ENCODE measurements around the gene AGBL3. TPM values are rescaled to one million over a fixed set of nuclear protein-coding genes. Genes with fewer than 3 reads are reported as not detected.
A peak's percentile ranks its signal among the peaks of the same experiment; 100 is the strongest.

AGBL3 gene
- total and polyA plus RNA-seq, 4 donors = 0.67 to 3.1 (median 1.8) TPM

DNA sequence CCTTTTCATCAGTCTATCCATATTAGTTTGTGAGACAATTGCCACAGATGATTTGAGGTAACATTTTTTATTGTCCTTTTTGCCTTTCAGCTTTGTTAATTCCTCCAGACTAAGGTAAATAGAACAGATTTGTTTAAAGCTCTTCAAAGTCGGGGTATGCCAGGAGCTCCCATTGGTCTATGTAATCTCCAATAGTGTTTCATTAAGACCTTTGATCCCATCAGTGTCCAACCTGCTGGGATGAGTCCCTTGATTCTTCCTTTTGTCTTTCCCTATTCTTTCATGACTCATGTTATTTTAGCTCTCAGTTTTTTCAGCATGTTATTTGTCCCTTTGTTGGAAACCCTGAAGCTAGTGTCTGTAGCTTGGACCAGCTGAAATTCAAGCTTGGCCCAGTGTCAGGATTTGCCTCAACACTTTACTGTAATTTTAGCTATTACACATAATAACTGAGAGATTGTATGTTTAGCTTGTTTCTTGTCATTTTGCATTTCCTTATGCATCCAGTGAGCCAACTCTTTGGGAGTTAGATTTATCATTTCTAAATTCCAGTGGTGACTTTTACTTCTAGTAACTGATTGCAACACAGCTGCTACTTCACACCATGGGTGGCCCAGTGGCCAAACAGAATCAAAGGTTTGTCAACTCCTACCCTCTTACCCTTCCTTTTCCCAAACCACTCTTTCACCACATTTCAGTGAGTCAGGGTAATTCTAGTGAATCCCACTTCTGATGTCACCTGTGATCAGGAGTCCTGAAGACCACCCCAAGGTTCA lies 15.3 kb downstream of the AGBL3 start:
- no peaks in the 10 kb centered on the region for H3K9me3 ChIP-seq (ENCODE audit: control insufficient read depth in 4 of 4, low read length in 3 of 4)
- peaks cover 0 to 3% (median 0%) of the 10 kb centered on the region in 4 donors for H3K36me3 ChIP-seq (ENCODE audit: control insufficient read depth in 4 of 4, insufficient read depth in 3 of 4, low read depth in 1 of 4, low read length in 3 of 4)
- peak; percentile 7 to 49 for TF ChIP-seq RXRA (IDR thresholded peaks at IDR 0.05)
- TF ChIP-seq FOXA2 (IDR thresholded peaks at IDR 0.05) = no peak
- TF ChIP-seq YY1 (IDR thresholded peaks at IDR 0.05) = peak; percentile 19
- peak in 1 of 2 donors; percentile 8 for TF ChIP-seq RAD21 (IDR thresholded peaks at IDR 0.05)
- no peak for TF ChIP-seq CTCF (IDR thresholded peaks at IDR 0.05; ENCODE audit: low read depth, low read length, missing input control)
- peak; percentile 45 to 52 for TF ChIP-seq HNF4A (conservative IDR thresholded peaks at IDR 0.05)
- peaks cover 3 to 12% (median 7%) of the 10 kb centered on the region in 4 donors for H3K4me1 ChIP-seq (ENCODE audit: control insufficient read depth in 4 of 4, insufficient read depth in 4 of 4, low read length in 3 of 4)
- 41% methylated on average over 1 of the region's 1 CpG for WGBS
- no peak for DNase-seq (ENCODE audit: low spot score)
- no peak overlapping the region for H3K27ac ChIP-seq (ENCODE audit: low read depth in 1 of 2, low read length in 2 of 2)
- no peaks in the 10 kb centered on the region for H3K27me3 ChIP-seq (ENCODE audit: control insufficient read depth in 4 of 4, insufficient read depth in 4 of 4, low read length in 3 of 4)
- H3K4me3 ChIP-seq (ENCODE audit: low read depth in 1 of 3, low read length in 3 of 3) = no peak overlapping the region
- no peak overlapping the region for H3K9ac ChIP-seq (ENCODE audit: low read depth in 1 of 2, low read length in 2 of 2)

- Histone ChIP-seq H3K9me3 (ENCODE audit: control insufficient read depth in 4 of 4, low read length in 3 of 4) (no peaks in the 10 kb centered on the region), H3K9ac (ENCODE audit: low read depth in 1 of 2, low read length in 2 of 2) (no peak overlapping the region), H3K4me1 (ENCODE audit: control insufficient read depth in 4 of 4, insufficient read depth in 4 of 4, low read length in 3 of 4) (no peaks in the 10 kb centered on the region), H3K36me3 (ENCODE audit: control insufficient read depth in 4 of 4, insufficient read depth in 3 of 4, low read depth in 1 of 4, low read length in 3 of 4) (no peaks in the 10 kb centered on the region), H3K4me3 (ENCODE audit: low read depth in 1 of 3, low read length in 3 of 3) (no peak overlapping the region), H3K27ac (ENCODE audit: low read depth in 1 of 2, low read length in 2 of 2) (no peak overlapping the region), H3K27me3 (ENCODE audit: control insufficient read depth in 4 of 4, insufficient read depth in 4 of 4, low read length in 3 of 4) (no peaks in the 10 kb centered on the region)
- no peak for DNase-seq (ENCODE audit: low spot score)
- TF ChIP-seq, protein P1, sequence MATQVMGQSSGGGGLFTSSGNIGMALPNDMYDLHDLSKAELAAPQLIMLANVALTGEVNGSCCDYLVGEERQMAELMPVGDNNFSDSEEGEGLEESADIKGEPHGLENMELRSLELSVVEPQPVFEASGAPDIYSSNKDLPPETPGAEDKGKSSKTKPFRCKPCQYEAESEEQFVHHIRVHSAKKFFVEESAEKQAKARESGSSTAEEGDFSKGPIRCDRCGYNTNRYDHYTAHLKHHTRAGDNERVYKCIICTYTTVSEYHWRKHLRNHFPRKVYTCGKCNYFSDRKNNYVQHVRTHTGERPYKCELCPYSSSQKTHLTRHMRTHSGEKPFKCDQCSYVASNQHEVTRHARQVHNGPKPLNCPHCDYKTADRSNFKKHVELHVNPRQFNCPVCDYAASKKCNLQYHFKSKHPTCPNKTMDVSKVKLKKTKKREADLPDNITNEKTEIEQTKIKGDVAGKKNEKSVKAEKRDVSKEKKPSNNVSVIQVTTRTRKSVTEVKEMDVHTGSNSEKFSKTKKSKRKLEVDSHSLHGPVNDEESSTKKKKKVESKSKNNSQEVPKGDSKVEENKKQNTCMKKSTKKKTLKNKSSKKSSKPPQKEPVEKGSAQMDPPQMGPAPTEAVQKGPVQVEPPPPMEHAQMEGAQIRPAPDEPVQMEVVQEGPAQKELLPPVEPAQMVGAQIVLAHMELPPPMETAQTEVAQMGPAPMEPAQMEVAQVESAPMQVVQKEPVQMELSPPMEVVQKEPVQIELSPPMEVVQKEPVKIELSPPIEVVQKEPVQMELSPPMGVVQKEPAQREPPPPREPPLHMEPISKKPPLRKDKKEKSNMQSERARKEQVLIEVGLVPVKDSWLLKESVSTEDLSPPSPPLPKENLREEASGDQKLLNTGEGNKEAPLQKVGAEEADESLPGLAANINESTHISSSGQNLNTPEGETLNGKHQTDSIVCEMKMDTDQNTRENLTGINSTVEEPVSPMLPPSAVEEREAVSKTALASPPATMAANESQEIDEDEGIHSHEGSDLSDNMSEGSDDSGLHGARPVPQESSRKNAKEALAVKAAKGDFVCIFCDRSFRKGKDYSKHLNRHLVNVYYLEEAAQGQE (IDR thresholded peaks at IDR 0.05) = no peak
- TF ChIP-seq YY1 (IDR thresholded peaks at IDR 0.05) (no peak), CTCF (IDR thresholded peaks at IDR 0.05; ENCODE audit: low read depth, low read length, missing input control) (no peak), RAD21 (IDR thresholded peaks at IDR 0.05) (no peak), ATF3 (IDR thresholded peaks at IDR 0.05) (no peak), EGR1 (IDR thresholded peaks at IDR 0.05; ENCODE audit: low read depth in 2 of 2) (no peak), HNF4A (conservative IDR thresholded peaks at IDR 0.05) (no peak)
- TF ChIP-seq, protein P2, sequence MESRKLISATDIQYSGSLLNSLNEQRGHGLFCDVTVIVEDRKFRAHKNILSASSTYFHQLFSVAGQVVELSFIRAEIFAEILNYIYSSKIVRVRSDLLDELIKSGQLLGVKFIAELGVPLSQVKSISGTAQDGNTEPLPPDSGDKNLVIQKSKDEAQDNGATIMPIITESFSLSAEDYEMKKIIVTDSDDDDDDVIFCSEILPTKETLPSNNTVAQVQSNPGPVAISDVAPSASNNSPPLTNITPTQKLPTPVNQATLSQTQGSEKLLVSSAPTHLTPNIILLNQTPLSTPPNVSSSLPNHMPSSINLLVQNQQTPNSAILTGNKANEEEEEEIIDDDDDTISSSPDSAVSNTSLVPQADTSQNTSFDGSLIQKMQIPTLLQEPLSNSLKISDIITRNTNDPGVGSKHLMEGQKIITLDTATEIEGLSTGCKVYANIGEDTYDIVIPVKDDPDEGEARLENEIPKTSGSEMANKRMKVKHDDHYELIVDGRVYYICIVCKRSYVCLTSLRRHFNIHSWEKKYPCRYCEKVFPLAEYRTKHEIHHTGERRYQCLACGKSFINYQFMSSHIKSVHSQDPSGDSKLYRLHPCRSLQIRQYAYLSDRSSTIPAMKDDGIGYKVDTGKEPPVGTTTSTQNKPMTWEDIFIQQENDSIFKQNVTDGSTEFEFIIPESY (IDR thresholded peaks at IDR 0.05) = no peak
Measured at GRCh38 chr7:135012229-135012628, 25.9 kb downstream of the AGBL3 start.

Data from liver (tissue), 9 donors.